Activated naive CD4-positive, alpha-beta T cell treated with anti-CD3 and anti-CD28 coated beads, Interleukin-2, amount 50 U/mL, for 16 hours (primary cell): ENCODE results near the gene CDKN1C.

ENCODE experiments used
- DNase-seq: peaks from one replicate; pipeline ENCODE4 v3.0.0-alpha.2; 2020

The CDKN1C gene

DNA sequence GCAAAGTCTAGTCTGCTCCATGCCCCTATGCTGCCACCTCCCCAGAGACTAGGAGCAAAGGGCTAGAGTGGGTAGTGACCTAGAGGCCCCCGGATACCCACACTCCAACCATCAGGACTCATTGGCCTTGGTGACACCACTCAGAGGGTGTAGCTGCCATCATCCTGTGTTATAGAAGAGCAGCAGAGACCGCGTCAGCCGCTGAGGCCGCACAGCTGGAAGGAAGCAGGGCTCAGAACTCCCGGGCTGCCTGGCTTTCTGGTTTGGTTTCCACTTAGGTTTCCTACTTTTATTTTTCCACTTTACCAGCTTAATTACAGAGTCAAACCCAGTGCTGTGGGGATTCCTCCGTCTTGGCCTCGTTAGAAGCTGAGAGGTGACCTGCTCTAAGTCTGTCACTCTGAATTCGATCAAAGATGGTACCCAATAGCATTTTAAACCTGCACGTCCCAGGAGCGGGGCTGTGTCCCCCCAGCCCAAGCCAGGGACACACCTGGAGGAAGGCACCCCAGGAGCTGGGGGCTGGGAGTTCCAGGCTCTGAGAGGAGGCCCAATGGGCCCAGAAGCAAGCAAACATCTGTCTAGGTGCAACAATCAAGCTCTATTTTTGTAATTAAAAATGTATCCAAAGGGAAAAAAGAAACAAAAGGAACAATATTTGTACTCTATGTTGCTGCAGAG is 2.1 kb upstream of the CDKN1C start:
- no peak for DNase-seq

DNA sequence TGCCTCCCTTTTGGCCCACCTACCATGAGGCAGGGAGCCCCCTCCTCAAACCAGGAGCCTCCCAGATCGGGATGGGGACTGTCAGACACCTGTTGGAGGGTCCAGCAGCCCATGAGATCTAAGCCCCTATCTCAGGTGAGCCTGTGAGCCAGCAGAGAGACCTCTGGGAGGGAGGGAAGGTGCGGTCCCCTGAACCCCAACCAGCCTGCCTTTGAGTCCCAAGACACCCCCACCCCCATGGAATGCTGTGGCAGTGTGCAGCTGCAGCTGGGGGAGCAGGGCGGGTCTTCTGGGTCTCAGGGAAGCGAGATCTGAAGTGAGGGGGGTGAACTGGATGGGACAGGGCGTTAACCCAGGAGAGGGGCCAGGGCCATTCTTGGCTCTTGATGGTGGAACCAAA is 1.4 kb upstream of the CDKN1C start:
- DNase-seq: no peak

DNA sequence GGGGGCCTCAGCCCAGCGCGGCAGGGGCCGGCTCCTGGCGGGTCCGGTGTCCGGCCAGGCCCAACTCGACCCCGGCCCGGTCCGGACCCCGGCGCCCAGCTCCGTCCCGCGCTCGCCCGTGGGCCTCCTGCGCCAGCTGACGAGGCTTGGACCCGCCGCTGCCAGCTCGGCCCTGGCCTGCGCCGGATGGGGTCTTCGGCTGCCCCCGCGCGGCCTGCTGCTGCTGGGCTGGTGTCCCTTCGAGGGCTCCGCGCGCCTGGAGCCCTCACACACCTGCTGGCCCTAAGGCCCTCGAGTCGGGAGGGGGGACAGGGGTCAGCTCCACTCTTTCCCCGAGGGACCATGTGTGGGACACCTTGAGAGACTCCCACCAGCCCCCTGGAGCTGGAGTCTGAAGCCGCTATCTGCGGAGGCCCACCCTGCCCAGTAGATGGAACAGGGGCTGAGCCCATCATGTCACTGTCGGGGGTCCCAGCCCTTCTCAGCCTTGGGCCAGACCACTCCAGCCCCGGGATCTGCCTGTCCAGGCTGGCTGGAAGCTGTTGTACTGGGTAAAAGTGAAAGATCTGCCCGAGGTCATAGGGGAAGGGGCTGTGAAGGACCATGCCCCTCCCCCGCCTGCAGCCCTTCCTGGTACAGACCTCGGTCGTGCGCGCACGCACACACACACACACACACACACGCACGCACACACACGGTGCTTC is 768 bp upstream of the CDKN1C start:
- DNase-seq: peak; percentile 30

DNA sequence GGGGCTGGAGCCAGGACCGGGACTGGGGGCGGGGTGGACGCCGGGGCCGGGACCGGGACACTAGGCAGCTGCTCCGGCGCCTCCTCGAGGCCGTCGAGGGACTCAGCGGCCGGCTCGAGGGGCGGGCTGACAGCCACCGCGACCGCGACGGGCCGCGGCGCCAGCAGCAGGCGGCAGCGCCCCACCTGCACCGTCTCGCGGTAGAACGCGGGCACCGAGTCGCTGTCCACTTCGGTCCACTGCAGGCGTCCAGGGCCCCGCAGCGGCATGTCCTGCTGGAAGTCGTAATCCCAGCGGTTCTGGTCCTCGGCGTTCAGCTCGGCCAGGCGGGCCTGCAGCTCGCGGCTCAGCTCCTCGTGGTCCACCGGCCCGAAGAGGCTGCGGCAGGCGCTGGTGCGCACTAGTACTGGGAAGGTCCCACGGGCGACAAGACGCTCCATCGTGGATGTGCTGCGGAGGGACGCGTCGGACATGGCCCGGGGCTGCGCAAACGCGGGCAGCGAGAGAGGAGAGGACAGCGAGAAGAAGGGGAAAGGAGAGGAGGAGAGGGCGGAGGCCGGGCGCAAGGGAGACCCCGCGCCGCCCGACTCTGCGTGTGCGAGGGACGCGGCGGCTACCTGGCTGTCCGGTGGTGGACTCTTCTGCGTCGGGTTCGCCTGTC is 428 bp downstream of the CDKN1C start:
- DNase-seq: peak; percentile 28

DNA sequence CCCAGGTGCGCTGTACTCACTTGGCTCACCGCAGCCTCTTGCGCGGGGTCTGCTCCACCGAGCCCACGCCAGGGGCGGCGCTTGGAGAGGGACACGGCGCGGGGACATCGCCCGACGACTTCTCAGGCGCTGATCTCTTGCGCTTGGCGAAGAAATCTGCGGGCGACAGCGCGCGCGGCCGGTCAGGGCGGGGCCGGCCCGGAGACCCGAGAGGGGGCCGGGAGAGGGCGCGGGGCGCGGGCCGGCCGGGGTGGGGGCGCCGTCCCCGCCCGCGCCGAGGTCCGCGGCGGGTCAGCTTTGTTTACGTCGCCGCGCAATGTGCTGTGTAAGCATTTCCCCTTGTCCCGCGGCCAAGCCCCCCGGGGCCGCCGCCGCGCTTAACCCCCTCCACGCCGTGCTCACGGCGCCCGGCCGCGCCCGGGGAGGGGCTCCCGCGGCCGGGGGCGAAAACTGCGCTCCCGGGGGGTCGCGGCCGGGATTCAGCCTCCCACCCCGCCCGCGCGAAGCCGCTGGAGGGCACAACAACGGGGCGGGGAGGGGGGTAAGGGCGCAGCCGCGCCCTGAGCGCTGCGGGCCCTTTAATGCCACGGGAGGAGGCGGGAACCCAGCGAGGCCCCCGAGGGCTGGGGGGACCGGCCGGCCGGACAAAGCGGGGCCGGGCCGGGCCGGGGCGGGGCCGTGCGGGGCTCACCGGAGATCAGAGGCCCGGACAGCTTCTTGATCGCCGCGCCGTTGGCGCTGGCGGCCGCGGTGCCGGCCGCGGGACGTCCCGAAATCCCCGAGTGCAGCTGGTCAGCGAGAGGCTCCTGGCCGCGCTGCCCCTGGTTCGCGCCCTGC is 1.4 kb downstream of the CDKN1C start:
- no peak for DNase-seq

DNA sequence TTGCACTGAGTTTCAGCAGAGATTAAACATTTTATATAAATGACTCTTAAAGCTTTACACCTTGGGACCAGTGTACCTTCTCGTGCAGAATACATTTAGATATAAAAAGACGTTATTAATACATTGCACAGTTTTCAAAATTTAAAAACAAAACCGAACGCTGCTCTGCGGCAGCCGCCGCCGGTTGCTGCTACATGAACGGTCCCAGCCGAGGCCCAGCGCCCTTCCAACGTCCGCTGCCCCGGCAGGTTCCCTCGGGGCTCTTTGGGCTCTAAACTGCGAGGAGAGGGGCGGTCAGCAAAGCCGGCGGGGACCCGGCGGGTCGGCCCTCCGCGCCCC is 2.0 kb downstream of the CDKN1C start:
- no peak for DNase-seq

DNA sequence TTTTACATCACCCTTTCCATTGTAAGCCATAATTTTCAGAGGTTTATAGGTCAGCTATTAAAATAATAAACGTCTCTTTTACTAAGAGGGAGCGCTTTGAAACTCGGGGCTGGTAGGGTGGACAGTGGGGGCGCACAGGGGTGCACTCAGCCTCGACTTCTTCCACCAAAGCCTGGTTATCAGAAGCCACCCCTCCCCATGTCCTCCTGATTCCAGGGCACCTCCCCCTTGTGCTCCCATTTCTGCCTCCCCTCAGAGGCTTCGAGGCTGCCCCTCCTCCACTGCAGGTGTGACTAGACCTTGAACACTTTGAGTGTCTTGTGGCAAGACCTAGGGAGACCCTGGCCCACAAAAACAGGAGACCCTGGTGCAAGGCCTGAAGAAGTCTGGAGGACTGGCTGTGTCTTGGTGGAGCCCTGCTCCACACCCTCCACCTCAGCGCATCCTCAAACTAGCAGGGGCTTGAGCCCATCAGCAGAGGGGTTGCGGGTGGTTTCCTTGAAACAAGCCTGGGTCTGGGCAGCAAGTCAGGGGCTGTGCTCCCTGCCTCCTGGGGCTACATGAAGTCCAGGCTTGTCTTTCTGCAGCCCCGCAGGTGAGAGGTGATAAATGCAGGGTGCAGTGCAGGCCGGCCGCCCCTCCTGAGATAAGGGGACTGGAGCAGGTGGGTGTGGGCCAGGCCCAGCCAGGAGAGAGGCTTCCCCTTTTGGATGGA is 3.0 kb downstream of the CDKN1C start:
- no peak for DNase-seq

DNA sequence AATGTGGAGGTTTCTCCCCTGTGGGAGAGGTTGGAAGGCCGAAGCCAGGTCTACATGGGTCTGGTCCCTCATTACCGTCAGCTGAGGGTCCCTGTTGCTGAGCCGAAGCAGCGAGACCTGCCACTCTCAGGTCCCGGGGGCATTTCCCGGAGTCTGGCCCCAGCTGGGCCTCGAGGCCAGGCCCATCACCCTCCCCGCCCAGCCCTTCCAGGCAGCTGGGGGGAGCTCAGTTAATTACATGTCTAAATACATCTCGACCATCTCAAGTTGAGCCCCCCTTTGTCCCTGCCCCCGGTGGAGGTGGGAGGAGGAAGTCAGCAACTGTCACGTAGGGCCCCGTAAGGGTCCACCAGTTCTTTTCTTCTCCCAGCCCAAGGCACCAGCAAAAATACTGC is 3.6 kb downstream of the CDKN1C start:
- no peak for DNase-seq

DNA sequence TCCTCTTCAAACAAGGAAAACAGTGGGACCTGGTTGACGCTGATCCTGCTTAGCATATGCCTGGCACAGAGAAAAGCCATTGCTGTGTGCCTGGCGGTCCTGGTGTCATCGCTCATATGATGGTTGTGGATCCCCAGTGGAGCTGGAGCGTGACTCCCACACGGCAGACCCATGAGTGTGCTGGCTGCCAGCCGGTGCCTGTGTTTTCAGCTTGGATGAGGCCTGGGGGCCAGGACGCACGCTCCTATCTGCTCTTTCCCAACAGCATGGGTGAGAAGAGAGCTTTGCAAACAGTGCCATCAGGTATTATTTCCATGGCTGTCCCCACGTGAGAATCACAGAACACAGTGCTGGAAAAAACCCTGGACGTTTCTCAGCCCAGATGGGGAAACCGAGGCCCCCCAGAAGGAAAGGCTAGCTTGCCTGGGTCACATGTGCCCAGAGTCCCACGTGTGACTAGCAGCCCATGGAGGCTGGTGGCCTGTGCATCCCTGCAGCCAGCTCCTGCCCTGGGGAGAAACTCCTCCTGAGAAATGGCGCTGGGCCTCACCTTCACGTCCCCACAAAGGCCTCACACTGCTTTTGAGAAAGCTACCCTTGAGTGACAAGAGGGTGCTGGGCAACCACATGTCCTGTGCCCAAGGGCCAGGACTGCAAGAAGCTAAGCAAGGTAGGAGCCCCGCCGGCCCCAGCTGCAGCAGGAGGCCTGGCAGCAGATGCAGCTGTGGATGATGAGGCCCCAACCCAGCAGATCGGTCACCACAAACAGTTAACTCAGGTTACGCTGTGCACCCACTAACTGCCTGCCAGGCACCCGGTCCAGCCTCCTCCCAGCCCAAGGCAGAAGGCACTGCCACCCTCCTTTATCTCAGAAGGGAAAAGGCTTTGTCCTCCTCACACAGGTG is 4.2 kb downstream of the CDKN1C start:
- DNase-seq: no peak

DNA sequence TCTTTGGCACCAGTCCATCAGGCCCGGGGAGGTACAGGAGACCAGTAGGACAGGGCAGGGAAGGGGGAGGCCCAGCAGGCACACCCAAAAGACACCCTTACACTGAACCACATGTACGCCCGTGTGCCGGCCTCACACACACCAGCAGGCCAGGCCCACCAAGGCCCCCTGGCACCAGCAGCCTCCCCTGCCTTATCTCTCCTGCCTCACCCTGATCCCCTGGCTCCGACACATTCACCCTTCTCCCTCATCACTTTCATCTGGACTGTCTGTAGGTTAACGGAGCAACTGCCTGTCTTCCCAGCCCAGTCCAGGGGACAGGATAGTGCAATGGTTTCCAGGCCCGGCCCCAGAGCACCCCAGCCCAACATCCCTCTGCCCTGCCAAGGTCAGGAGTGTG is 4.9 kb downstream of the CDKN1C start:
- no peak for DNase-seq

DNA sequence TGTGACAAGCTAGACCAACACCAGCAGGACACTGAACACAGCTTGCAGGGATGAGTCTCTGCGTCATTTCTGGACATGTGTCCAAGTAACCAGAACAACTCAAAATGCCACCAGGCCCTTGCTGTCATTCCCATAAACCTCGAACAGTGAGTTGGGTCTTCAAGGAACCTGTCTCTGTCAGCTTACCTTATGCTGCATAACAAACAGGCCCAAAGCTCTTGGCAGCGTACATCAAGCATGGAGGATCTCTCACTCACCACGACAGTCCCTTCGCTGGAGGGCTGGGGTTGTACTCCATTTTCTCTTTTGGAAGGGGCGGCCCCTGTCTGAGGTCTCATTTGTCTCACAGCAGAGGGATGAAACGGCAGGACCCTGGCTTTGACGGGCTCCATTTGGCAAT is 6.8 kb downstream of the CDKN1C start:
- no peak for DNase-seq

DNA sequence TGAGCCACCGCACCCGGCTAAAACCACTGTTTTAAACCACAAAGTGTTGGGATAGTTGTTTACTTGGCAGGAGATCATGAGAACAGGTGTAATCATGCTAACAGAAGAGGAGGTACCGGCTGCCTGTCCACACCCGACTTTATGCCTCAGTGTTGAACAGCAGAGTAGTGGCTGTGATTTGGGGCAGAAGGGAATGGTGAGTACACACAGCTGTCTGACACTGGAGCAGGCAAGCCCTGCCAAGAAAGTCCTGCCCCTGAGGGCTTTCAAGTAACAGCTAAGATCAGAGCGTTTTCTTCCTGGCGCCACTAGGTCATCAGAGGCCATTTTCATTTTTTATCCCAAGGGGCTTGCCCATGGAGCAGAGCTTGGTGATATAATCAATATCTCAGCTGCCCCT is 8.1 kb downstream of the CDKN1C start:
- no peak for DNase-seq

DNA sequence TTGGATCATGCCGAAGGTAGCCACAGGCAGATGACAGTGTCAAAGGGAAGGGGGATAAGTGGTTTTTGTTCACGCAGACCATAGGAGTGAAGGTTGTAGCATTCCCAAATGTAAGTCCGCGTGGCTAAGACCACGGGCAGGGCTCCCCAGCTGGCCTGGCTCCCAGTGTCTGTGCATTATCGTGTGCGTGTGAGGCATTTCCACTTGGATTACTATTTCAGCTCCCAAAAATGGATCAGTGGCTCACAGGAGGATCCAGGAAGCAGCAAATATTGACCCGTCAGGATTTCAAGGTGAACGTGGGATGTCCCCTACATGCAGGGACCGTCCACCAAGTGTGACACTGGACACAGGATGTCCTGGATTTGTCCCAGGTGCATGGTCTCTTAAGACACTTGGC is 10.6 kb downstream of the CDKN1C start:
- no peak for DNase-seq

DNA sequence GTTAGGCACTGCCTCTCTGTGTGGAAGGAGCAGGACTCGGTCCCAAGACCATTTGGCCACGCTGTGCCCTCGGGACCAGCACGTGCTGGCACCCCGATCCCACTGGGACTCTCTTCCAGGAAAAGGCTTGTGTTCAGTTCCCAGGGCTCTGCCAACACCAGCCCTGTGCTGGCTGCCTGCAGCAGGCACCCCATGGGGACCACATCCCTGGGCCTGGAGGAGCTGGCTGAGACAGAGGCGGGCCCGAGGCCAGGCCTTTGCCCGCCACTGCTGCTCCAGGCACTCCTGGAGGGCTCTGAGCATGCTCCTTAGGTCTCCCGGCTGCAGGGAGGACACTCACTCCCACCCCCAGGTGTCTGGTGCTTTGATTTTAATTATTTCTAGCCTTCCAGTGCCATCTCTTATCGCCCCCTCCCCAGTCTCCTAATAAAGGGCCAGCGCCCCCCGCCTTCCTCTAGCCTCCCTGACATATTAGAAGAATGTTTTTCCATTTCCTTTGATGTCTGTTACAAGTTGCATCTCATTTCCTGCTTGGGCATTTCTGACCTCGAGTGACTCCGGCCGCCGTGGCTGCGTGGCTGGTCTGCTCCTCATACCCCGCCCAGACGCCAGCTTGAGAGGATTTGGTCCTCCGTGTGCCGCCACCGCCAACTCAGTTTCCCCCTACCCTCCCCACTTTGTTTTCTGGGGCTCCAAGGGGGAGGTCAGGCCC is 14.4 kb downstream of the CDKN1C start:
- DNase-seq: no peak

DNA sequence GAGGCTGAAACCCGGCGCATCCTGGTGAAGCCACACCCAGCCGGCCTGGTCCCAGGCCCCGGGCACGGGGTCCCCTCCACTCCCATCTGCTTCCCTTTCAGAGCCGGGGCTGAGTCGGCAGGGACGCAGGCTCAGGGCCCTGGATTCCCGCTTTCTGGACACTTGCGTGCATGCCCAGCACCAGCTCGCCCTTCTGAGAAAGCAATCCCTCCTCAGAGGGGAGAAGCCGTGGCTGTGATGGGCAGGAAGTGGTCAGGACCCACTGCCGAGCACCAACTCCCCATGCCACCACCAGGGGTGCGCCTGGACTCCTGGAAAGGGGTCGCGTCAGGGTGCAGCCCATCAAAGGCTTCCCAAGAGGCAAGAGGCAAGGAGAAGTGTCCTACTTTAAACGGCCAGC is 15.1 kb downstream of the CDKN1C start:
- DNase-seq: no peak

DNA sequence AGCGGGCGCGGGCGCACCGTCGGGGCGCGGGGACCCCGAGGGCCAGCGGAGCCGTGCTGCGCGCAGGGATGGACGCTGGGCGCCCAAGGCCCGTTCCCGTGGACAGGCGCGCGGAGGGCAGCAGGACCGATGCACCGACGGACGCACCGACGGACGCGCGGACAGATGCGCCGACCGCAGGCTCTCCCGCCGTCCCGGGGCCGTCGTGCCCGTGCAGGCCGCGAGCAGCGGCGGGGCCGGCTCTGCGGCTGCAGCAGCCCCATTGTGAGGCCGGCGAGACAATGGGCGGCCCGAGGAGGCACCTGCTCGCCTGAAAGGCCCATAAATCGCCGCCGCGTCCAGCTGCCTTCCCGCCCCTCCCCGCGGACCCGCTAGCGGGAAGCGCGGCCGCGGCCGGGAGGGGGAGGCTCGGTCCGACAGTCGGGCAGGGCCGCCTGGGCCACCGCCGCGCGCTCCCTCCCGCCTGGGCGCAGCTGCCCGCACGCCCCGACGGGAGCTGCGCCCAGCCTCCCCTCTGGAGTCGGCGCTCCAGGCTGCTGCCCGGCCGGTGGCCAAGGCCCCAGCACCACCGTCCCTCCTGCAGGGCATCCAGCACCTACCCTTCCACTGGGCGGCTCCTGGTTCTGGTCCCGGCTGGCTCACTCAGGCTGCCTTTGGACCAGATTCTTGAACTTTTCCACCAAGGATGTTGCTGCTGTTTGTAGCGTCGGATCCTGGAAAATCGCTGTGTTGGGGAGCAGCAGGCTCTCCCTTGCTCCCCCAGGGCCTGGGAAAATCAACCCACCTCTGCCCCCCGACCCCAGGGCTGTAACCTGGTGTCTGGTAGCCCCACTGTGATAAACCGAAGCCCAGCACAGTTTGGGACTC is 15.8 kb downstream of the CDKN1C start:
- DNase-seq: no peak

DNA sequence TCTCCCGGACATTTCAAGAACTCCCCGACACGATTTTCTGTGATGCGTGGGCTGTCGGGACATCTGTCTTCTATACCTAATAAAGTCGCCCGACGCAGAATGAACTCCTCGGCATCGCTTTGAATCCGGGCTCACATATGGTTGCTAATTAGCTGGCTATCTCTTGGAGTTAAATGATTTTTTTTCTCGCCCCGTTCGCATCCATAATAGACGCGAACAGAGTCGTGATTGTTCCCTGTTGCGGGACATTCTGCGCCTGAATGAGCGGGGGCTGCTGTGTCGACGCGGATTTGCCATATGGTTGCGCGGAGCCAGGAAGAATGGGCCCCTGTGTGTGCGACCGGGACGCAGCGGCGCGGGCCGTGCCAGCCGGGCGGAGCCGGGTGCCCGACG is 16.4 kb downstream of the CDKN1C start:
- no peak for DNase-seq

DNA sequence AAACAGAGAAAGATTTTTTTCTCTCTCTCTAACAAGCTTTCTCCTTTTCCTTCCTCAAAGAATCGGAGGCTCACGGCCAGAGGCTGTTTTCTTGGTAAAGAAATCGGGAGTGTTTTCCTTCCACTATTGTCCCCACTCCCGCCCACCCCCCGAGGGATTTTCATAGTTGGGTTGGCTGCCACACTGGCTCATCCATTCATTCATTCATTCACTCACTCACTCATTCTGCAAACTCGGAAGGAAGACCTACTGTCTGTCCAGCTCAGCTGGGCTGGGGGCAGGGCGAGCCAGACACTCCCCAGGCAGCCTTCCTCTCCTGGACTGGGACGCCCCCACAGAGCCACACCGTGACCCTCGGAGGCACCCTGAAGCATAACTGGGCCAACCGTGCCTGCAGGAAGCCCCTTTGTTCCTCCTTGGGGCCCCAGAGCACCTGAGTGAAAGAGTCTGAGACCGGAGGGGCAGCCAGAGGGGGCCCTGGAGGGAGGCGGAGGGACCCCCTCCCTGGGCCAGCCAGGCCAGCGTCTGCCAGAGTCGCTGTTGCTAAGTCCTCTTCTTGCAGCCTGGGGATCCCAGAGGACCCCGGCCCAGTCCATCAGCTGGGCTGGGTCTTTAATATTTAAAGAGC is 17.0 kb downstream of the CDKN1C start:
- no peak for DNase-seq

DNA sequence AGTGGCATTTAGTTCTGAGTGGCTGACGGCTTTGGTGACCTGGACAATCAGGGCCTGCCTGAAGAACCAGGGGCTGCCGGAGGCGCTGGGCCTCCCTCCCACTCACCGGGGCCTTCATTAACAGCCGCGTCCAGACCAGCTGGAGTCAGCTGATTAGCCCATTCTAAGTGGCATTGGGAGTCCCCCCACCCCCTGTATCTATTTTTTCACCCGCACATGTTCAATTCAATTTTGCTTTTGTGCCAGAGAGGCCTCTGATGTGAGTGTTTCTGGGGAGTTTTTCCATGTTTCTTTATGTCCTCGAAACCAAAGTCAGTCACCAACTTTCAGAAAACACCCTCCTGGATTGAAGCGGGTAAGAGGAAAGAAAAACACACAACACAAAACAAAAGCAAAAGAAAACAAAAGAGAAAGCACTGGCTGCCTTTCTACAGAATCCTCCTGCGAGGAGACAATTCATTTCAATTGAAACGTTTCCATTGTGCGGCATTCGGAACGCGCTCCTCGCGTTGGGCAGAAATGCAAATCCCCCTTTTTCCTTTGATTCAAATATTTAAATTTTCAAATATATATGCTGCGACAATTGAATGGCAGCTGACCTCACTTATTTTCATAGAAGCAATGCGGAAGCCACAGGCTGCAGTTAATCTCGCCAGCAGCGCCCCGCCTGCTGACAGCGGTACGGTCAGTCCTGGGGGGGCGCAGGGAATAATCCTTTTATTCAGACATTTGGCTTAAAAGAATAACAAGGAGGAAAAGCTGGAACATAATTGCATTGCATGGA is 17.7 kb downstream of the CDKN1C start:
- DNase-seq: no peak
